Myocyte (in vitro differentiated cells): ENCODE data around the gene UMAD1. TPM values are rescaled to one million over a fixed set of nuclear protein-coding genes. Genes with fewer than 3 reads are reported as not detected.
"Not testable (repeated sequence)": the region's sequence is repeated elsewhere in the genome, so short reads cannot be mapped to it uniquely, and the experiment has no call there.

Experiments used
- DNase-seq: peaks from one replicate; pipeline ENCODE4 v3.0.0-alpha.2; 2012; ENCODE audit warnings: low read depth
- total RNA-seq: library from RNA; depleted of rRNA; stranded (reverse); fragments of >200 nt; gene quantifications from 2 replicates; pipeline ENCODE4 v1.2.3, GENCODE V29; 2014

The UMAD1 gene
- total RNA-seq, 1 donor from 2014 or later, result 17.5 TPM

DNA sequence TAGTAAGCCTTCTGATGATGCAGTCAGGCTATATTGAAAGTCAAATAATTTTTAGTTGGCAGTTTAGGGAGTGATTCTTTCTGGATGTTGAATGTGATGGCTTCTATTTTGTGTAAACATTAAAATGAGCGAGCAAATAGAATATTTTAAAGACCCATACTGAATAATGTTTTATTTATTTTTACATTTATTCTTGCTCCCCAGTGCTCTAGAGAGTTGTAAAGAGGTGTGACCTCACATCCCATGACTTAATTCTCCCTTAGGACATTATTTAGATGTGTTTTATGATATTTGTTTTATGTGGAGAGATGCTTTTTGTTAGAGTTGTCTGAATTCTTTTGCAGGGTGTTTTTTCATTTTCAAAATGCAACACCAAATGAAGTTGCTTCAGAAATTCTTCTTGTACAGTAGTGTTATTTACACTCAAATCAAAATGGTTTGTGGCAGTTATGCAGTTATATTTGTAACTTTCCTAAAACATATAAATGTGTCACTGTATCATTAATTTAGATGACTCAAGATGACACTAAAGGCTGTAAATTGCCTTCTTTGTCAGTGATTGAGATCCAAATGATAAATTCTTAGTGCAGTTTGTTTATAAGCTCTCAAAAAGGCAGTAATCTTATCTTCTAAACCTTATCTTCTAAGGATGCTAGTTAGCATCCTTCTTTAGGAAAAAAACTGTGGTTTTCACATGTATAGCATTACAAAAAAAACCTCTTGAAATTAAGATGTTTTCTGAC, 12.4 kb downstream of the UMAD1 start:
- no peak for DNase-seq

DNA sequence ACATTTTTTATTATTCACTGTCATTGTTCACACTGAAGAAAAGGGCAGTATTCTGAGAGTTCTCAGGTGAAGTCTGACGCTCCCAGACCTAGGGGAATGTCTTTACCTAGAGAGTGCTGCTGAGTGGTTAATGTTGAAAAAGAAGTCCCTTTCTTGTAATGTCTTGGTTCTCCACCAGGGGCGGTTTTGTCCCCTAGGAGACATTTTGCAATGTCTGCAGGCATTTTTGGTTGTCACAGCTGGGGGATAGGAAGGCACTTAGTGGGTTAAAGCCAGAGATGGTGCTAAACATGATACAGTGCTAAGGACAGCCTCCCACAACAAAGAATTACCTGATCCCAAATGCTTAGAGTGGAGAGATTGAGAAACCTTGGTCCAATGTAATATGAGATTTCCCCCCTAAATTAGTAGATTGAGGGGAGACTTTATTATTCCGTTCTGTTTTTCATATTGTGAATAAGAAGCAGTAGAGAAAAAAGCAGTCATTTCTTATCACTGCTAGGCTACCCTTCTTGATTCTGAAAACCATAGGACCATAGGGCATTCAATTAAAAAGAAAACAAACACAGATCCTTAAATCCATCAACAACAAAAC, 13.1 kb downstream of the UMAD1 start:
- peak; percentile 17 for DNase-seq

- no peak for DNase-seq
Observed at GRCh38 chr7:7654964-7655715, 14.6 kb downstream of the UMAD1 start.

GRCh38 chr7:7656459-7656858, 15.9 kb downstream of the UMAD1 start:
- not testable (repeated sequence) for DNase-seq

DNA sequence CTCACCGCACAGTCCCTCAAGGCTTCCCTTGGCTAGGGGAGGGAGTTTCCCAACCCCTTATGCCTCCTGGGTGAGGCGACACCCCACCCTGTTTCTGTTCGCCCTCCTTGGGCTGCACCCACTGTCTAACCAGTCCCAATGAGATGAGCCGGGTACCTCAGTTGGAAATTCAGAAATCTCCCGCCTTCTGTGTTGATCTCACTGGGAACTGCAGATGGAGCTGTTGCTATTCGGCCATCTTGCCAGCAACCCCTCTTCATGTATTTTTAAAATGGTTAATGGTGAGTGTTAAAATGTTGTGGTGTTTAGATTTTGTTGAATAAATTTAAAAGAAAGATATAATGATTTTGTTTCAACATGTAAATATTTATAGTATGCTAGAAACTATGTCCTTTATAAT, 22.0 kb downstream of the UMAD1 start:
- DNase-seq, result peak; percentile 20

- DNase-seq, result no peak
Observed at GRCh38 chr7:7664291-7664690, 23.7 kb downstream of the UMAD1 start.

- DNase-seq, result no peak
Observed at GRCh38 chr7:7665031-7665430, 24.5 kb downstream of the UMAD1 start.

DNA sequence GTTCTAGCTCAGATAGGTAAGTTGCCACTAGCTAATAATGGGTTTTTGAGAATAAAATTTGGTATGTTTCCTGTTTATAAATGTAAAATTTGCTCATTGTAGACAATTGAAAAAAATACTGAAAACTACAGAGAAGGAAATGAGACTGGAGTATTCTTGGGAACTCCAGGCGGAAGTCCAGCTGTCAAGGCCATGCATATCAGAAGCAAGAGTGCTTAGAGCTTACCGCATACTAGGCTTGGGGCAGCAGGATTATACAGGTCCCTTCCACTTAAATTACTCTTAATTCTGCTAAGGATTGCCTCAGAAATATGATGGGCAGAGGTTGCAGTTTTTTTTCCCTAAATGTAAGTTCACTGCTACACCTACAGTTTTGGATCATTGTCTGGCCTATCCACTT, 26.6 kb downstream of the UMAD1 start:
- DNase-seq, result no peak

GRCh38 chr7:7668706-7669105, 28.2 kb downstream of the UMAD1 start:
- no peak for DNase-seq

DNA sequence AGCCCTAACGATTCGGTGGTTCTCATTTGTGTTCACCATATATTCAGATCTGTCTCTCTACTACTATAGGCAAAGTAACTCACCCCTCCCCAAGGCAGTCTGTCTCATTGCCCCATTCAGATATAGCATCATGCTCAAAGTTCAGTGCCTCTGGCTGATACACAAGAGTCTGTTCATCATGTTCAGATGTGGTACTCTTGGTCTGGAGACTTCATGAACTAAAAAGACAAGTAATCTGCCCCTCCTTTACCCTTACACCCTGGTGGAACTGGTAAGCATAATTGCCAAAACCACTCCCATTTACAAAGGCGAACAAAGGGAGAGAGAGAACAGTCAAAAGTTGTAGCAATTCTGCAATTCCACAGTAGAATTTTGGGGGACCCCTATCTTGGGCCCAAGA, 29.9 kb downstream of the UMAD1 start:
- no peak for DNase-seq

GRCh38 chr7:7671361-7671760, 30.8 kb downstream of the UMAD1 start:
- no peak for DNase-seq

- no peak for DNase-seq
Observed at GRCh38 chr7:7672545-7673239, 32.1 kb downstream of the UMAD1 start.

GRCh38 chr7:7673240-7673550, 32.6 kb downstream of the UMAD1 start:
- DNase-seq, result no peak

DNA sequence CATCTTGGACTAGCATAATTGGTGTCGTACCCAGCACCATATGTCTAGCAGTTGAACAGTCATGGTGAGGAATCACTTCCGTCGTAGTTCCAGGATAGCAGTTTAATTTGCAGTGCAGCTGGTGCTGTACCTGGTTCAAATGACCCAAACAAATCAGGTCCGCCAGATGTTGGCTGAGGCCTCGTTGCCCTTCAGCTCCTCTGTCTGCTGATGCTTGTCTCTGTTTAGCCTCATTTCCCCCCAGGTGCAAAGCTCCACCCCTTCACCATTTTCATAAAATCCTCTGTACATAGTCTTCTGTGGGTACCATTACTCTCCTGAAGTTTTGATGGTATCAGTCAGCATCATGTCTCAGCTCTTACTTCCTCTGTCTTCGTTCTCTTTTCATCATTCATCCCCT, 35.1 kb downstream of the UMAD1 start:
- DNase-seq, result no peak

DNA sequence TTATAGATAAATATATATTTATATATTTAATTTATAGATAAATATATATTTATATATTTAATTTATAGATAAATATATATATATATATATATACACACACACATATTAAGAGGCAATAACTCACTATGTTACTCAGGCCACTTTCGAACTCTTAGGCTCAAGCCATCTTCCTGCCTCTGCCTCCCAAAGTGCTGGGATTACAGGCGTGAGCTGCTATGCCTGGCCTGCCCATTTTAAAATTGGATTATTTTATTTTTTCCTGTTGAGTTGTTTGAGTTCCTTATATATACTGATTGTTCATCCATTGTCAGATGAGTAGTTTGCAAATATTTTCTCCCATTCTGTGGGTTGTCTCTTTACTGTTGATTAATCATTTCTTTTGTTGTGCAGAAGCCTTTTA, 39.1 kb downstream of the UMAD1 start:
- DNase-seq, result not testable (repeated sequence)

DNA sequence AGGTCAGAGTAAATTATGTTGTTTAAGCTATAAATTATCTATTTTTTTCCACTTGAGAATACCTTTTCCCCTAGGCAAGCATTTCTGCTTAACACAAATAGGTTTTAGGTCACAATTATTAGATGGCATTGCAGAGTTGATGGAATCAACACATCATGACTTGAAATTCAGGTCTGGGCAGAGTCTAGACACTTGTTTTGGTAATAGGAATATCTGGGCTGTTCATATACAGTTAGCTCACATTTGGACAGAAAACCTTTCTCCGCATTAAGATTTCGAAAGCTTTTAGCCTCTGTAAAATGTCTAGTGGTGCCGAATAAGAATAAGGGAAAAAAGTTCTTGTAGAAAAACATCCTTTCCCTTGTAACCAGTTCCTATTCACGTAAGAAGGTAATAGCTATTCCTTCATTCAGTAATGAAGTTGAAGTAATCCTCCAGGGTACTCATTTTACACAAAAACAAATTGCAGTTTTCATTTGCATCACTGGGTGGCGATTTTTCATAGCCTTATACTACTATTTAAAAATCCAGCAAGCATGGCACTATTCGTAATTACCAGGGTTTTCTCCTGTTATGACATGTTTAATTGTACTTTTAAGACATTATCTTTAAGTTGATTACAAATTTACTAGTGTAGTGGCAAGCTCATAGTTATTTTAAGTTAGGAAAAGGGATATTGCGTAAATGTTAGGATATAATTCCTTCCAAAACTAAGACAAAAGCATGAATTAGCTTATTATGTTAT, 40.8 kb downstream of the UMAD1 start:
- DNase-seq, result peak; percentile 88

GRCh38 chr7:7681936-7682329, 41.4 kb downstream of the UMAD1 start:
- DNase-seq, result no peak

- no peak for DNase-seq
Observed at GRCh38 chr7:7682861-7683260, 42.3 kb downstream of the UMAD1 start.

DNA sequence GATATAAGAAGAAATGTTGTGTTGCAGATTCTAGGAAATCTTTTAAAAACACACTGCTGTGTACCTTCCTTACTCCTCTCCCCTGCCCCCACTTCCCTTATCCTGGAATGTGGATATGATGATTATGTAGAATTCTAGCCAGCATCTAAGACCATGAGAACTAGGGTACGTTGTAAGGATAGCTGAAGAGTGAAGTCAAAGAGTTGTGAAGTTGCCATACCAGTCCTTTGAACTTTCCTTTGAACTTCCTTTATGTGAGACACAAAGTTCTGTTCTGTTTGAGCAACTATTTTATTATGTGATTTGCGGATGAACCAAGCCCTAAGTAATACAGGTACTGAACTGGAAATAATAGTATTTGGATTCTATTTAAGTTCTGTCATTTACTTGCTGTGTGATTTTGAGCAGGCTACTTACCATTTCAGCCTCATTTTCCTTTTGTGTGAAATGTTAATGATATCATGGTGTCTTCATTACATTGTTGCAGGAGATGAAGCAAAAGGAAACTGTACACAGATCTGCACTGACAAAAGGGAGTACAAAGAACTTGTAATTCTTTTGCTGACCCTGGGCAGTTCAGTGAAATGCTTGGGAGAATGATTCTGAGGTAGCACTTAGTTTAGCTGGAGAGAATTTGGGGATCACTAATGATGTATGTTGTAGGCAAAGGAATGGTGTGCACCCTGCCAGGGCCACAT, 46.4 kb downstream of the UMAD1 start:
- no peak for DNase-seq

- DNase-seq, result no peak
Observed at GRCh38 chr7:7687800-7688199, 47.2 kb downstream of the UMAD1 start.

DNA sequence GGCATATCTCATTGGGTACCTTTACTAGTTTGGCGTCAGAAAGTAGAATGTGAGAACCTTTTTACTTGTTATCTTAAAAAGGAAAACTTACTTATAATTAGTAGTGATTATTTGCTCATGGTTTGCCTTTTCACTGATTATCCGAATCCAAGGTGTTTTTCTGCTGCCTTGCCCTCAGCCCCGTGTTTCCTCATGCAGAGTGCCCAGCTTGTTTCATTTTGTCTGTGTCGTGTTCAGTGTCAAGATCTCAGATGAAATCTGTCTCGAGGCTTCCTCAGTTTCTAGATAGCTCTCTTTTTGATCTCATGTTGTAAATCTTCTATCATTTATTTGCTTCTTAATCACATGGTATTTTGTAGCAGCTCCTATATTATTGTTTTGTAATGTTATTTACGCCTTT, 47.8 kb downstream of the UMAD1 start:
- DNase-seq, result no peak
